GM21528 (cell line): ENCODE results near the gene ATP8A2.
"Not testable (repeated sequence)": the region's sequence is repeated elsewhere in the genome, so short reads cannot be mapped to it uniquely, and the experiment has no call there.

ENCODE experiments used
- ATAC-seq: cut with Tn5 transposase; IDR thresholded peaks from one replicate; pipeline ENCODE4 v1.9.1; 2021; ENCODE audit warnings: mild to moderate bottlenecking, moderate library complexity; ENCODE audit not compliant: unreplicated experiment, low FRiP score

Gene ATP8A2

GRCh38 chr13:25371875-25372283, at the start of gene ATP8A2:
Gene ATP8A2, plus strand, starts transcription at chr13:25371974. Its CDS starts 239 bp downstream, at chr13:25372213.
- ATAC-seq = no peak

- ATAC-seq = no peak
These were observed 47.7 kb upstream of the ATP8A2 start for GRCh38 chr13:25324100-25324499.

GRCh38 chr13:25329706-25330105, 42.1 kb upstream of the ATP8A2 start:
- ATAC-seq = no peak

- no peak for ATAC-seq
These were observed 41.2 kb upstream of the ATP8A2 start for GRCh38 chr13:25330541-25330940.

GRCh38 chr13:25335856-25336255, 35.9 kb upstream of the ATP8A2 start:
- ATAC-seq = no peak

GRCh38 chr13:25345576-25345975, 26.2 kb upstream of the ATP8A2 start:
- no peak for ATAC-seq

- no peak for ATAC-seq
These were observed 24.6 kb upstream of the ATP8A2 start for GRCh38 chr13:25347151-25347550.

- no peak for ATAC-seq
These were observed 20.4 kb upstream of the ATP8A2 start for GRCh38 chr13:25351404-25351803.

GRCh38 chr13:25352230-25352629, 19.5 kb upstream of the ATP8A2 start:
- no peak for ATAC-seq

GRCh38 chr13:25352806-25353205, 19.0 kb upstream of the ATP8A2 start:
- ATAC-seq = no peak

GRCh38 chr13:25353344-25353743, 18.4 kb upstream of the ATP8A2 start:
- ATAC-seq = no peak

- no peak for ATAC-seq
These were observed 17.4 kb upstream of the ATP8A2 start for GRCh38 chr13:25354377-25354776.

GRCh38 chr13:25360443-25360842, 11.3 kb upstream of the ATP8A2 start:
- not testable (repeated sequence) for ATAC-seq

GRCh38 chr13:25365720-25366235, 6.0 kb upstream of the ATP8A2 start:
- no peak for ATAC-seq

- no peak for ATAC-seq
These were observed 458 bp upstream of the ATP8A2 start for GRCh38 chr13:25371158-25371874.

- no peak for ATAC-seq
These were observed 709 bp downstream of the ATP8A2 start for GRCh38 chr13:25372284-25373081.

GRCh38 chr13:25375727-25376358, 4.1 kb downstream of the ATP8A2 start:
- no peak for ATAC-seq

GRCh38 chr13:25377244-25377962, 5.6 kb downstream of the ATP8A2 start:
- ATAC-seq = no peak

GRCh38 chr13:25378528-25378927, 6.8 kb downstream of the ATP8A2 start:
- no peak for ATAC-seq

- no peak for ATAC-seq
These were observed 7.2 kb downstream of the ATP8A2 start for GRCh38 chr13:25379011-25379410.
